ENCODE measurements around the gene PDE8B.
"Not testable (repeated sequence)": the region's sequence is repeated elsewhere in the genome, so short reads cannot be mapped to it uniquely, and the experiment has no call there.

Gene PDE8B

GRCh38 chr5:77376609-77377300 is 166.3 kb downstream of the PDE8B start:
- in situ Hi-C loops (cut with MboI; ENCODE audit: low pct_unique_long_range_greater_than_20kb, low sequenced_read_pairs, unreplicated experiment): no loop called here
- TF ChIP-seq CTCF (IDR thresholded peaks at IDR 0.05; ENCODE audit: extremely low read depth, insufficient read depth, missing control alignments): no peak
- DNase-seq (ENCODE audit: low spot score): no peak

GRCh38 chr5:77379558-77380061 is 169.1 kb downstream of the PDE8B start:
- in situ Hi-C loops (cut with MboI; ENCODE audit: low pct_unique_long_range_greater_than_20kb, low sequenced_read_pairs, unreplicated experiment): no loop called here
- DNase-seq (ENCODE audit: low spot score): peak; percentile 75
- no peak for TF ChIP-seq CTCF (IDR thresholded peaks at IDR 0.05; ENCODE audit: extremely low read depth, insufficient read depth, missing control alignments)

- in situ Hi-C loops (cut with MboI; ENCODE audit: low pct_unique_long_range_greater_than_20kb, low sequenced_read_pairs, unreplicated experiment): no loop called here
- DNase-seq (ENCODE audit: low spot score): no peak
- TF ChIP-seq CTCF (IDR thresholded peaks at IDR 0.05; ENCODE audit: extremely low read depth, insufficient read depth, missing control alignments): no peak
Measured at GRCh38 chr5:77380636-77381035, 170.2 kb downstream of the PDE8B start.

- in situ Hi-C loops (cut with MboI; ENCODE audit: low pct_unique_long_range_greater_than_20kb, low sequenced_read_pairs, unreplicated experiment); DNase-seq (ENCODE audit: low spot score): not testable (repeated sequence)
Measured at GRCh38 chr5:77383336-77383735, 172.9 kb downstream of the PDE8B start.

GRCh38 chr5:77386340-77386739 is 175.9 kb downstream of the PDE8B start:
- DNase-seq (ENCODE audit: low spot score); in situ Hi-C loops (cut with MboI; ENCODE audit: low pct_unique_long_range_greater_than_20kb, low sequenced_read_pairs, unreplicated experiment): not testable (repeated sequence)

GRCh38 chr5:77389746-77390145 is 179.3 kb downstream of the PDE8B start:
- in situ Hi-C loops (cut with MboI; ENCODE audit: low pct_unique_long_range_greater_than_20kb, low sequenced_read_pairs, unreplicated experiment): no loop called here
- DNase-seq (ENCODE audit: low spot score): no peak
- TF ChIP-seq CTCF (IDR thresholded peaks at IDR 0.05; ENCODE audit: extremely low read depth, insufficient read depth, missing control alignments): no peak

GRCh38 chr5:77390221-77390620 is 179.7 kb downstream of the PDE8B start:
- no peak for DNase-seq (ENCODE audit: low spot score)
- in situ Hi-C loops (cut with MboI; ENCODE audit: low pct_unique_long_range_greater_than_20kb, low sequenced_read_pairs, unreplicated experiment): no loop called here
- TF ChIP-seq CTCF (IDR thresholded peaks at IDR 0.05; ENCODE audit: extremely low read depth, insufficient read depth, missing control alignments): no peak

GRCh38 chr5:77390795-77391194 is 180.3 kb downstream of the PDE8B start:
- no peak for DNase-seq (ENCODE audit: low spot score)
- in situ Hi-C loops (cut with MboI; ENCODE audit: low pct_unique_long_range_greater_than_20kb, low sequenced_read_pairs, unreplicated experiment): no loop called here
- no peak for TF ChIP-seq CTCF (IDR thresholded peaks at IDR 0.05; ENCODE audit: extremely low read depth, insufficient read depth, missing control alignments)

Measured in GM13977 (cell line).